DMS79 (cell line): ENCODE measurements around the gene PTPRG.

Experiments
- DNase-seq: peaks from one replicate; lab custom pipeline; 2025; lab: John Stamatoyannopoulos, UW

Gene PTPRG

DNA sequence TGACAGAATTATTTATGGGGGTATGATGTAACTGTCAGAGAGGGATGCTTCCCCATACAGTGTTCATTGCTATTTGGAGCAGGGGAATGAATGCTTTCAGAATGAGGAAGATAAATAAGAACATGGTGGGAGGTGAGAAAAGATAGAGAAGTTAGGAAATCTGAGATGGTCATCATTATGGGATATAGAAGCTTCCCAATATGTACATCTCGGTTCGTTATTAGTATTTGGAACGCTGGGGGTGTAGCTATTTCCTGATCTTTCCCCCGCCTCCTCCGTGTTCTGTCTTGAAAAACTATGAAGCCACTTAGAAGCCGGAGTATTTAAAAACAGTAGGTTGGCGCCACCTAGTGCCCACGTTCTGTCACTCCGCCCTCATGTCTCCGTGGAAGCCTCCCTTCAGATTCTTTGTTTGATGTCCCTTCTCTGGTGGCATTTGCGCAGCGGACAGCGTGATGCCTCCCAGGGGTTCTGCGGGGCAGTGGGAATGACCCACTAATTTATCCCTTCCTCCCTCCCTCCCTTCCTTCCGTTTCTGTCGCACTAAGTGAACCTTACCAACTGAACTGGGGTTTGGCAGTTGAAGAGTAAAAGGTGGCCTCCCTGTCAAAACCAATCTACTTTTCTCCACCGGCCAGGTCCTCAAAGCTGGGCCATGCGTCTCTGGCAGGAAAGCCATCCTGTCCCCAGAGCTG is 627.5 kb downstream of the PTPRG start:
- DNase-seq = no peak

DNA sequence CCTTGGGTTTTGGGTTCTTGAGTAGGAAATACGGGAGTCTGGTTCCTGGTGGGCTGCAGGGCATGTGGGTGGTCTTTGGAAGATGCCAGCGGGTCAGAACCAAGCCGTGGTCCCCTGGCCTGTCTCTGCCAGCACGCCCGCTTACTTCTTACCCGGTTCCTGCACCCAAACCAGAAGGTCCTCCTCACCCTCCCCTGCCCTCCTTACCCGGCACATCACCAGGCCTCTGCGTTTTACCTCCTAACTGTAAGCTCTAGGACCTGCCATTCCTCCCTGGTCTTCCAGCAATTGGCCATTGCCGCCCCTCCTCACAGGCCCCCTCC is 628.0 kb downstream of the PTPRG start:
- no peak for DNase-seq

DNA sequence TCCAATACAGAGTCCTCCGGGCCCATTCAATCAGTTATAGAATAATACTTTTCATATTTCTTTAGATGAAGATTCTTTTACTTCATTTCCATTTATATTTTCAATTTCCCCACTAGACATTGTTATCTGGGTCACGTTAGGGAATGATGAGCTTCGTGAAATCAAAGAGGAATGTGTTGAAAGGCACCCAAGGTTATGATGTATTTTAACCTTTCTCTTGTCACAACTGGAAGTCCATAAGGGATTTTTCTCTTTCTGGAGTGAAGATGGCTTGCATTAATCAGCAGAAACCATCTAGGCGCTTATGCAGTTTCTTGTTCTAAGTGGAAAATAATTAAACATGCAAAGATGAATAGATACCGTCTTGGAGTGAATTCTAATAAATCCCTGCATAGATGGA is 631.5 kb downstream of the PTPRG start:
- DNase-seq = no peak

DNA sequence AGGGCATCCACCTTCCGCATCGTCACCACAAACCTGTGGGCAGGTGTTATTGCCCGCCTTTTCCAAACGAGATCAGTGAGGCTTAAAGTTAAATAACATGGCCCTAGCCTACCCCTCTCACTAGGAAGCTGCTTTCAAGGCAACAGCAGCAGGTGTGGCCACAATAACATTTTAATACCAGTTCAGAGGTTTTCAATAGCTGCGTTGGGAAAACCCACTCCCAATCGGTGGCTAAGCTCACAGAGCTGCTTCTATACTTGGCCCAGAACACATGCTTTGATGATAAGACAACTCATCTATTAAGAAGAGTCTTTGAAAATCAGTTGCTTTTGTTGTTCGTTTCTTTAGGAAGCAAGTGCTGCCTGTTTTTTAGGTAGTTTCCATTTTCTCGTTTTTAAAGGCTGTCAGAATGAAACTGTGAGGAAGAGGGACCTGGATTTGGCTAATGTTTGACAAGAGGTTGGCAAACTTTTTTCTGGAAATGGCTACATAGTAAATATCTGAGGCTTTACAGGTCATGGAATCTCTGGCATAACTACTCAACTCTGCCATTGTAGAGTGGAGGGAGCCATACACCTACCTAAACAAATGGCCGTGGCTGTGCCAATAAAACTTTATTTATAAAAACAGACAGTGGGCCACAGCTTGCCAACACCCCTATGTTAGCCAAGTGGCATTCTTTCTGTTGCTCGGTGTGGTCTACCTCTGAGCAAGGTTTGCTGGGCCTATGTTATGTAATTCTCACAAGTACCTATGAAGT is 632.4 kb downstream of the PTPRG start:
- no peak for DNase-seq

DNA sequence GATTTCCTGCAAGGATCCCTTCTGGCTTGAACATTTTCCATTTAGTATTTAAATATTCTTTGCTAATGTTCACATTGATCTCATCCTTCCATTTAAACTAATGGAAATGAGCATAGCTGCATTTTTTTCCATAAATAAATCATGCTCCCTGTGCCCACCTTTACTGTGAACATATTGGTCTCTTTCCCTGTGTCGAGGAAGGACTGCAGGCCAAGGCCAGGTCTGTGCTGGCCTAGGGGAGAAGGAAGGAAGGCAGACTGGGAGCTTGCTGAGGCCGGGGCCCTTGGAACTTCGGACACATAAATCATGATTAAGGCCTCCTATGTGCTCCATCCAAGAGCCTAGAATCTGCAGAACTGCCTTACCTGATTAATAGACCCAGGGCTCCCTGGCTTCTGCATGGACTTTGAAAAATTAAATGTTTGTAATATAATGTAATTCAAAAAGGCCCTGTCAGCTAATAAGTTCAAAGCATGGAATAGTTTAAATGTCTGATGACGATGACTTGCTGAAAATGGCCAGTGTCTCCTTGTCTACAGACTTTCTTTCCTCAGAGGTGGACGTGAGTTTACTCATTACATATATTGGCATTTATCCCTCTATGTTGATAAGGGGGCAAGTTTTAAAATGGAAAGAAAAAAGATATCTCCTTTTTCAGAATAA is 636.1 kb downstream of the PTPRG start:
- no peak for DNase-seq

DNA sequence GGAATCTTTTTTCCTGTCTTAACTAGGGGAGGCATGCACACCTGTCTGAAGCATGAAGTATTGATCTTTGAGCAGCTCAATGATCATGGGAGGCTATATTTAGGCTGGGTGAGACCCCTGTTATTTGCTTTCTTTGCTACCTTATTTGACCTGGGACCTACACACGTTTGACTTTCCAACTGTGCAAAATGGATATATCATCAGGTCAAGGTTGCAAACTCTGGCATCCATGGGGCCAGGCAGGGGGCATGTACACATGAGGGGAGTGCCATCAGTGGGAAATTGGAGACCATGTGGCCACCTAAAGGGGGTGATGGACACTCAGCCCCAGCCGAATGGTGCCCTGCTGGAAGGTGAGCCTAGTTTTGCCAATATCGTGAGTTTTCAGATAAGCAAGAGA is 637.8 kb downstream of the PTPRG start:
- no peak for DNase-seq

DNA sequence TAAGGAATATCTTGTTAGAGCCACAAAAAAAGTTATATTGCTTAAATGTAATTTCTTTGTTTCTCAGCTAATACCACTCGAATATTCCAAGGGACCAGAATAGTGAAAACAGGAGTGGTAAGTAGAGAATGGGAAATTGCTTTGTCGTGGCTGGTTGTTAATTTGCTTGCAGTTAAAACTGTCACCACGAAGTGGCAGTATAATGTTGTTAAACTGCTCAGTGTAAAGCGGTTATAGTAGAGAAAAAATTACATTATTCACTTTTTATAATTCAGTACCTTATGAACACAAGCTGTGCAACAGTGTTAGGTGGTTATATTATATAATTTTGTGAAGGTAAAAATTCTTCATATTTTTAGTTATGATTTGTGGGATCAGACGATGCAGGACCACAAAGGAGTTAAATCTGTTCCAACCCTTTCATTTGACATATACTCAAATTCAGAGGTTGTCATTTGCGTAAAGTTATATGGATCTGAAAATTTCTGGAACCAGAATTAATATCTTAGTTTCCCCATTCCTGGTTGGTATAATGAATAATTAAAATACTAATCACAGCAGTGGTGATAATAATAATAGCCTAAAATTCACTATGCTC is 640.2 kb downstream of the PTPRG start:
- no peak for DNase-seq

DNA sequence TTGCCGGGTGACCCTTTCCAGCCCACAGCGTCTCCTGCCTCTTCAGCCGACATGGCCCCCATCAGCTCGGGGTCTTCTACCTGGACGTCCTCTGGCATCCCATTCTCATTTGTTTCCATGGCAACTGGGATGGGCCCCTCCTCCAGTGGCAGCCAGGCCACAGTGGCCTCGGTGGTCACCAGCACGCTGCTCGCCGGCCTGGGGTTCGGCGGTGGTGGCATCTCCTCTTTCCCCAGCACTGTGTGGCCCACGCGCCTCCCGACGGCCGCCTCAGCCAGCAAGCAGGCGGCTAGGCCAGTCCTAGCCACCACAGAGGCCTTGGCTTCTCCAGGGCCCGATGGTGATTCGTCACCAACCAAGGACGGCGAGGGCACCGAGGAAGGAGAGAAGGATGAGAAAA is 641.8 kb downstream of the PTPRG start:
- DNase-seq = no peak

DNA sequence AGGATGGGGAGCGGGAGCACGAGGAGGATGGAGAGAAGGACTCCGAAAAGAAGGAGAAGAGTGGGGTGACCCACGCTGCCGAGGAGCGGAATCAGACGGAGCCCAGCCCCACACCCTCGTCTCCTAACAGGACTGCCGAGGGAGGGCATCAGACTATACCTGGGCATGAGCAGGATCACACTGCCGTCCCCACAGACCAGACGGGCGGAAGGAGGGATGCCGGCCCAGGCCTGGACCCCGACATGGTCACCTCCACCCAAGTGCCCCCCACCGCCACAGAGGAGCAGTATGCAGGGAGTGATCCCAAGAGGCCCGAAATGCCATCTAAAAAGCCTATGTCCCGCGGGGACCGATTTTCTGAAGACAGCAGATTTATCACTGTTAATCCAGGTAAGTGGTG is 642.2 kb downstream of the PTPRG start:
- DNase-seq = no peak

DNA sequence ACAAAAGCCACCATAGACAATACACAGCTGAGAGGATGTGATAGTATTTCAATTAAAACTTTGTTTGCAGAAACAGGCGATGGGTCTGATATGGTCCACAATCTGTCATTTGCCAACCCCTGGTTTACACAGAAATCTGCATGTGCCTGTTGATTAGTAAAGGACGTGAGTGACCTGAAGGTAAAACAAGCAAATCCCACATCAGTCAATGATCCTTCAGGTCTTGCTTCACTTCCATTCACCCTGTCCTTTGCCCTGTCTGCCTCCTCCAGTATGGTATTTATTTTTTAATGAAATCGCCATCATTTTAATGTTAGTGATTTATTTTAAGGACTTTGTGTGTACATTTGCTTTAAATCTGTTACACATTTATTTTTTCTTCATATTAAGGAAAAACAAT is 645.8 kb downstream of the PTPRG start:
- DNase-seq = no peak

DNA sequence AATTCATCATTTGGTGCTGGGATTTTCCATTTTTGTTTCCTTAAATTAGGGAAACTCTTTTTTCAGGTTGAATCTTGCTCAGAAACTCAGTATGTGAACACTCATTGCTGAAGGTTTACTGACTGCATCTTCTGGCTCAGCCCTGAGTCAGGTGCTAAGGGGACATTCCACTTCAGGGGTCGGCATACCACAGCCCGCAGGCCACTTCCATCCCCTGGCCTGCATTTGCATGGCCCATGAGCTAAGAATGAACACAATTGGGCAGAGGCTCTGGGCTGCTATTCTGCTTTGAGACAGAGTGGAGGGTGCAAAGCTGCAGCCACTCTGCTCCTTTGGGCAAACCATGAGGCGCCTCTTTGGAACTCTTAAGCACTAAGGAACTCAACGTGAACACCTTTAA is 647.0 kb downstream of the PTPRG start:
- DNase-seq = no peak

DNA sequence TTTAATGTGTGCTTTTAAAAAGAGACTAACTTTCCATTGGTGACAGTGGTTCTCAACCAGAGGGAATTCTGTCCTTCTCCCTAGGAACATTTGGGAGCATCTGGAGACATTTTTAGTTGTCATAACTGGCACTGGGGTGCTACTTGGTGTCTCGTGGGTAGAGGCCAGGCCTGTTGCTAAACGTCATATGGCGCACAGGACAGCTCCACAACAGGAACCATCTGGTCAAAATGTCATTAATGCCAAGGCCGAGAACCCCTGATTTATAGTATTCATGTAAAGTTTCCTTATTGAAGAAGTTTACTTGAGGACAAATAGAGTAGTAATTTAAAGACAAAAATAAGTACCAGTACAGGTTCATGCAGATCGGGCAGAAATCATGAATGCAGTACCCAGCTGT is 647.7 kb downstream of the PTPRG start:
- no peak for DNase-seq

DNA sequence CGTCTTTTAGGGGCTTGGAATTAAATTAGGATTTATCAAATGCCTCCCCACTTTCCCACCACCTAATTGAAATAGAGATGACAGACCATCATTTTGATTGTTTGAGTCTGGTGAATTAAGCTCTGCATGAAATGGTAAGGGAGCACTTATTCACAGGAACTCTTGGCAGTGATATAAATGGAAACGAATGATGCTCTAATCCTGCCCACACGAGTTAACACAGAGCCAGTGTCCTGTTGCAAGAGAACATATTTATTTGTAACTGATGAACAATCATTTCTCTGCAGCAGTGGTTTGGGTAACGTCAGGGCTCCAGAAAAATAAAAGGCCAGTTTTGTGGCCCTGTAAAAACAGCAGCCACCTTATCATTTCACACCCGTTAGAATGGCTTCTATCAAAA is 648.6 kb downstream of the PTPRG start:
- no peak for DNase-seq

DNA sequence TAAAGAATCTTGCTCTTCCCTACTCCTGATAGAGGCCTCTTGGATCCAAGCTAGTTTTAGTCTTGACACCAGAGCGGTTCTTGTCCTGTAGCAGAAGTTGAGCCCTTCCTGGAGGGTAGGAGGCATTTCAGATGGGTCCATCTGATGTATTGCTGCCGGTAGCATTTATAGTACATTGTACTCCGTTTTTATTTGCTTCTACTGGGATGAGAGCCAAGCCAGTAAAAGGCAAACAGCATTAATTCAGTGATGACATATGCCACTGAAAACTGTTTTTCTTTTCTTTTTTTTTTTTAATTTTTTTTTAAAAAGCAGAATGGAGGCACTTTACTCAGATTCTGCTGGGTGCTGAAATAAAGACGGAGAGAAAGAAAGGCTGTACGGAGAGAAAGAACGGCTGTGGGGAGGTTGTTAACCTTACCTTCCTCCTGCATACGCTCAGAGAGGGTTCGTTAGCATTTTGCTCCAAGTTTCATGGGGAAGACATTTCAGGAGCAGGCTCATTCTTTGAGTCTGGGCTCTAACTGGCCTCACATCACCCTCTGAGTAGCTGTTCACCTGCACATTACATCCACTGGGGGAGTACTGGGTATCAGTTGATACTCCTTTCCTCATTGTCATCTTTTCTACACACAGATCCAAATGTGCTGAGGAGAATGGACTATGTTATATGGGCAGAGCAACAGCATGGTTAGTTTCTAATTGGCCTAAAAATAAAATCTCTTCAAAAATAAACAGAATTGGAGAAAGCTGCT is 650.5 kb downstream of the PTPRG start:
- no peak for DNase-seq

DNA sequence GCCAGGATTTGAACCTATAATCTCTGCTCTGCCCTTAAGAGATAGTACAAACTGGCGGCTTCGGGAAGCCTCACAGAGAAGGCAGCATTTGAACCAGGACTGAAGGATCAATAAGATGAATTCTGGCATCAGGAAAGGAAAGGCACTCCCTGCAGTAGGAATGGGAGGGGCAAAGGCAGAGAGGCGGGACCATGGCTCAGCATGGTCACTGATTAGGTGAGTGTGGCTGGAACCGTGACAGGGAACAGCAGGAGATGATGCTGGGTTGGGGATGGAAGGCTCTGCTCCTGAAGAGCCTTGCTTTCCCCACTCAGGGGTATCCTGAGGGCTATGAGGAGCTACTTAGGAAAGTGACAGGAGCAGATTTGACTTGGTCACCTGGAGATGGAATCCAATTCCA is 653.5 kb downstream of the PTPRG start:
- DNase-seq = no peak

DNA sequence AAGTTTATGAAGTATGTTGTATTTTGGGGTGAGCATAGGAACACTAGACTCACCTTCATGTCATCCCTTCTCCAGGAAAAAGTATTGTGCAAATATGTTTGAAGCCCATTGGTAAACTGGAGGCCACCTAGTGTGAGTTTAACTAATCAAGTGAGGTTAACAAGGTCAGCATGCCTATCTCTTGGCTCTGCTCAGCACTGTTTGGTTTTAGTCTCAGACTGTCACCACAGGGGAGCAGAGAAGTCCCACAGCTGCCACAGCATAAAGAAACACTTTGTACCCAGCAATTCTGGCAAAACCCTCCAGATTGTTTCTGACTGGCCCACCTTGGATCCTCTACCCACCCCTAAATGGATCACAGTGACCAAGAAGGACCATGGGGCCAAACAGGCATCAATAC is 659.2 kb downstream of the PTPRG start:
- no peak for DNase-seq

DNA sequence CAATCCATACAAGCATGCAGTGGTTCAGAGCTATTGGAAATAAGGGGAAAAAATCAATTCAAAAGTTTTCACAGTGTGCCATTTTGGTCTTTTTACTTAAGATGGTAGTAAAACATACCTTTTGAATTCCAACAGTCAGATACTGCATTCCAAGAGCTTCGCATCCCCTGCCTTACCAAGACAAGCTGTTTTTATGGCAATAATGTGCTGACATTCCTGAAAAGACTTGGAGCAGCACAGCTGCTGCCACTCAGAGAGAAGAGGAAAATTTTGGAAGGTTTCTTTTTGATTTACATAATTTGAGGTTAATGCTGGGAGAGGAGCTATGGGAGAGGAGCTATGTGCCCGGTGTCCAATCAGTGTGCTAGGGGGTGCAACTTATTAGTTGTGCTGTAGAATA is 663.7 kb downstream of the PTPRG start:
- DNase-seq = no peak

DNA sequence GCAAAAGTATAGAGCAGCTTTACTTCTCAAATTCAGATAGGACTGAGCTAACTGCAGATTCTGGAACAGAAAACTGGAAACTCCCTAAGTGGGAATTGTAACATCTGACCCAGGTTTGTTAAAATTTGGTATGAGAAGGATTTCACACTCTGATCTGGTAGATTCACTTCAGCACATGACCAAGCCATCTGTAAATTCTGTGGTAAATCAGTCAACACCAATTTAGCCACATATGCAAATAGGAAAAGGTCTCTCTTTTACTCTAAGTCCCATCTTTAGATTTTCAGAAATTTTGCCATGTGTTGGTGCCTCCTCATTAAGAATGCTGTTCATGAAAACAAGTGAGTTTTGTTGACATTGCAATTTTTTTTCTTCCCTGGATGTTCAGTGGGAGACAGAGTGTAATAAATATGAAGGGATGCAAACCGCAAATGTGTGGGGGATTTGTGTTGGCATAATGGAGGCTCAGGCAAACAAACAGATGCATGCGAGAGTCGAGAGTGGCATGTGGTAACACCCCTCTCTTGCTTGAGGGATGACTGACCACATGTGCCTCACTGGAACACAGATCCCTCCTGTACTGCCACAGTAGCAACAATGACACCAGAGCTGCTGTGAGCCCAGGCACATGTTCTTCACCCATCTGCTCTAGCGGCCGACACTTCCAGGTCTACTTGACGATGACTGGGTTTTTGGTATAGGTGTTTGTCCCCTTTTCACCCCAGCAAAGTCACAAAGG is 665.4 kb downstream of the PTPRG start:
- DNase-seq = no peak

DNA sequence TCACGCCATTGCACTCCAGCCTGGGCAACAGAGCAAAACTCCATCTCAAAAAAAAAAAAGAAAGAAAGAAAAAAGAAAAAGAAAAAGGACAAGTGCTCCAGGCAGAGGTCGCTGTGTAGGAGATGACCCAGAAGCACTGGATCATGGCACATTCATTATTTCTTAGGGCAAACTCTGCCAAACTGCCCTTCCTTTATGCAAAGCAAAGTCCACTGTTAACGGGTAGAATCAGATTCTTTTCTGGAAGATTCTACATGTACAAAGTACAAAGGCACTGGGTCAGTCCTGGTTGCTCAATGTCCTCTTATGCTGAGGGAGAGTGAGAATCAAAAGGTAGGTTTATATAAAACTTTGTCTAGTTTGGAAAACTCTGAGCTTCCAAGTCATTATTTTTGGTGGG is 667.1 kb downstream of the PTPRG start:
- DNase-seq = no peak

DNA sequence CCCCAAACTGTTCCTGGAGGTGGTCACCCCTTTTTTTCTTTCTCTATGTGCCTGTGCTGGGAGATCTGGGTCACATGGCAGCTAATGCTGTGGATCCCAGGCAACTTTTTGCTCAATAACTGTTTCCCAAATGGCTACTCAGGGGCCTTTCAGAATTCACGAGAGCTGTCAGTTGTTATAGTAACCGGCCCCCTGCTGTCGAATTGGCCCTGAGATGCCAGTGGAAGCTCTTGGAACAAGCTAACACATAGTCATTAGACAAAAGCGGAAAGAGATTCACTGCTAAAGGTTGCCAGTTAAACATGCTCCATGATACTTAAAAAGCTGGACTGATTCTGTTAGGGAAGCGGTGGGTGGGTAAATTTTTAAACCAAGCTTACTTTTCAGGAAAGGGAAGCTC is 667.8 kb downstream of the PTPRG start:
- DNase-seq = no peak

DNA sequence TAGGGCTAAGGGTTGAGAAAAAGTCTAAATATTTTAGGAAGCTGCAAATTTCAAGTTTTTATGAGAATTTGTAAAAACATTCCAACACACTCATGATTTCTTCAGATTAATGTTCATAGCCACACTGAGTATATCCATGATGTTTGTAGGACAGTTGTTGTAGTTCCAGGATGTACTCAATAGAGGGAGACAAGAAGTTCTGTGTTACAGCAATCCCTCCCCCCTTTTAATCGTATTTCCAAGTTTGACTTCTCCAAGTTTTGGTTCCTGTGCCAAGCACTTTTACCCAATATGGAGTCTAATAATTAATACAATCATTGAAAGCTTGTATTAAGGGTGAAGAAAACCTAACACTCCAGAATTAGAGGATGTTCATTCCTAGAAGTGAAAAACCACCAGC is 668.5 kb downstream of the PTPRG start:
- DNase-seq = no peak

DNA sequence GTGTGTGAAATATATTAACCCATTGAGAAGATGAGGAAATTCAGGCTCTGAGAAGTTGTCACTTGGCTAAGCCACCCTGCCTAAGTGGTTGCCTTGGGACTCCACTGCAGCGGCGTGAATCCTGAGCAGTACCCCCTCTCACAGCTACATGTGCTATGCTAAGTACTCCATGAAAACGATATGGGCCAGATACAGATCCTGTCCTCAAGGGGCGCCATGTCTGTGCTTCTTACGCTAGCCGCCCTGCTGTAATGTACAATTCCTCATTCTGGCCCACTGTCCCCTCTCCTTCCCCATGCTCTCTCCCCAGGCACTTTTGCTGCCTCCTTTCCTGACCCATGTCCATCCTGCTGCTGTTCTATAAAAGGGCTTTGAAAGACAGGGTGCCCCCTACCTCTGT is 671.7 kb downstream of the PTPRG start:
- no peak for DNase-seq
